SJSA1 (cell line): Measurements from ENCODE around the gene BTBD18. TPM values are rescaled to one million over a fixed set of nuclear protein-coding genes. Genes with fewer than 3 reads are reported as not detected.

ENCODE experiments used
- DNase-seq, 2 experiments: peaks; one replicate each; pipeline ENCODE4 v3.0.0-alpha.2; 2015 to 2020; ENCODE audit warnings: low spot score in 2 of 2, low read depth in 1 of 2
- H3K27ac ChIP-seq: fragments of 250-450 bp; sonication (Bioruptor Pico); 2 replicates; pipeline ENCODE4 v1.5.1; 2020; ENCODE audit warnings: mild to moderate bottlenecking, moderate library complexity
- H3K27me3 ChIP-seq: fragments of 250-450 bp; sonication (Bioruptor Pico); replicated peaks from 2 replicates; pipeline ENCODE4 v1.5.1; 2020; ENCODE audit warnings: mild to moderate bottlenecking, moderate library complexity
- H3K36me3 ChIP-seq: fragments of 250-450 bp; sonication (Bioruptor Pico); 2 replicates; pipeline ENCODE4 v1.5.1; 2020; ENCODE audit warnings: mild to moderate bottlenecking
- H3K4me1 ChIP-seq: fragments of 250-450 bp; sonication (Bioruptor Pico); replicated peaks from 2 replicates; pipeline ENCODE4 v1.6.1; 2021; ENCODE audit warnings: mild to moderate bottlenecking
- H3K4me3 ChIP-seq: fragments of 250-450 bp; sonication (Bioruptor Pico); 2 replicates; pipeline ENCODE4 v1.5.1; 2020; ENCODE audit warnings: mild to moderate bottlenecking
- H3K9me3 ChIP-seq: fragments of 250-450 bp; sonication (Bioruptor Pico); replicated peaks from 2 replicates; pipeline ENCODE4 v1.5.1; 2020; ENCODE audit warnings: mild to moderate bottlenecking
- total RNA-seq: library from RNA; depleted of rRNA; stranded (reverse); fragments of >200 nt; shearing (Covaris generic); gene quantifications from 2 replicates; pipeline ENCODE4 v1.2.3, GENCODE V29; 2014; rRNA removed

Gene BTBD18, protein sequence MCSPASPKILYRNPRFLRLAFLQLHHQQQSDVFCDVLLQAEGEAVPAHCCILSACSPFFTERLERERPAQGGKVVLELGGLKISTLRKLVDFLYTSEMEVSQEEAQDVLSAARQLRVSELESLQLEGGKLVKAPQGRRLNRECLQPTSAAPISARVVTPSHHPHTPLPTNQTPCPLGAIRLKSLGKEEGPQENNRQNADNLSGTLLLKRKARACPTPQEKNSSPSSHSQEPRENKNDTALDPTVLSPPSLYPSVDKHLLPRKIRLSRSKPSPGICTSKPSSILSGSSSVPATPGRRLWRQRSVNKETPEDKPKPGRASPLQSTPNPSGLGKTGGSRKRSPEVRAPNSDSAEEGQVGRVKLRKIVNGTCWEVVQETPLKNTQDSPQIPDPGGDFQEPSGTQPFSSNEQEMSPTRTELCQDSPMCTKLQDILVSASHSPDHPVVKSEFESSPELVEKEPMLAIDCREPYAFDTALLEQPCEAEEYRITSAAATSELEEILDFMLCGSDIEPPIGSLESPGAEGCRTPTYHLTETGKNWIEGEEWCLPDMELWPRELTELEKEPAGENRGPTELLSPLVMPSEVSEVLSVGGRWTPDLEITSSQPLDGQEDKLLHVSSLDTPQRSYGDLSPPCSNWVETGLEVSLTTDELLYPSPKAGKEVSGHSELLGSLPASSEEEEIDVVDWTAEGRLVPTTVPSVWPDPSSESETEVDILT
- total RNA-seq, result not detected in 2 replicates

DNA sequence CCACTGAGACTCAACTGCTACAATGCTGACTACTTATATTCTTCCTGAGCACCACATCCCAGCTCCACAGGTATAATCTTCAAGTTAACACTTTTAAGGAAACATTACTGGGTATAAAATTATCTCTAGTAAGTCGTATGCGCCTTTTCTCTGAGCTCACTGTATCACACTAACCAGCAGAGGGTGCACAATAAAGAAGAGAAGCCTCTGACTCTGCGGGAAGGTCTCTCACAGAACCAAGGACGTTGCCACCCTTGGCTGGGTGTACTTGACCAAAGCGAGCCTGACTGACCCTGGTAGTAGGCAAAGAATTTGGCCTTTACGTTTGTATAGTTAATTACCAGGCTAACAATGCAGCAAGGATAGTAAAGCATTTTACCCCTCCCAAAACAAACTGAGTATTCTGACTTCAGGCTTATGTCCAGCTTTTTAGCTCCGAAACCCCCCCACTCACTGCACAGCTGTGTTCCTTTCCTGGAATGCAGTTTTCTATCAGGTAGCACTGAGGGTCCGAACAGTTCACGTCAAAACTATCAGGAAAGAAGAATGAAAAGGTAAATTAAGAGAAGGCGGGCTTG lies at the start of gene BTBD18:
Gene BTBD18, minus strand, starts transcription at position 144 of the 578 bp plus-strand sequence. CDS start 631 bp downstream, outside the sequence.
- Histone ChIP-seq H3K4me1 (no peaks in the 10 kb centered on the region), H3K27me3 (no peaks in the 10 kb centered on the region), H3K9me3 (no peaks in the 10 kb centered on the region), H3K36me3 (peaks cover 3% of the 10 kb centered on the region; the same call in 1 of the 2 replicates), H3K27ac (no peak within 1 kb of the TSS), H3K4me3 (no peak within 1 kb of the TSS)
- peak in 1 of 2 experiments; percentile 36 for DNase-seq

DNA sequence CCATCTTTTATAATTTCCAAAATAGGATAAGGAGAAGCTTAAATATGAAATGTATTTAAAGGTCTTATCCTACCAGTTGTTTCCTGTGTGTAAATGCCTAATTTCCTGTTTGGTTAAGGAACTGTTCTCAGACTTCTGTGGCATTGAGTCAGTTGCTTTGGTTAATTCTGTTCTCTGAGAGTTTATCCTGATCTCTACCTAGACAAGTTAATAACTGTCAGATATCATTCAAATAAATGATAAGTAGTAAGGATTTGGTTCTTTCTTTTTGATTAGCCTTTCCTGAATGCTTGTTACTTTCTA lies 49.5 kb upstream of the BTBD18 start:
- Histone ChIP-seq H3K27me3 (no peaks in the 10 kb centered on the region), H3K27ac (no peak overlapping the region), H3K36me3 (peaks cover 76% of the 10 kb centered on the region), H3K4me3 (no peak overlapping the region), H3K9me3 (no peaks in the 10 kb centered on the region), H3K4me1 (peaks cover 4% of the 10 kb centered on the region)
- DNase-seq, result no peak

DNA sequence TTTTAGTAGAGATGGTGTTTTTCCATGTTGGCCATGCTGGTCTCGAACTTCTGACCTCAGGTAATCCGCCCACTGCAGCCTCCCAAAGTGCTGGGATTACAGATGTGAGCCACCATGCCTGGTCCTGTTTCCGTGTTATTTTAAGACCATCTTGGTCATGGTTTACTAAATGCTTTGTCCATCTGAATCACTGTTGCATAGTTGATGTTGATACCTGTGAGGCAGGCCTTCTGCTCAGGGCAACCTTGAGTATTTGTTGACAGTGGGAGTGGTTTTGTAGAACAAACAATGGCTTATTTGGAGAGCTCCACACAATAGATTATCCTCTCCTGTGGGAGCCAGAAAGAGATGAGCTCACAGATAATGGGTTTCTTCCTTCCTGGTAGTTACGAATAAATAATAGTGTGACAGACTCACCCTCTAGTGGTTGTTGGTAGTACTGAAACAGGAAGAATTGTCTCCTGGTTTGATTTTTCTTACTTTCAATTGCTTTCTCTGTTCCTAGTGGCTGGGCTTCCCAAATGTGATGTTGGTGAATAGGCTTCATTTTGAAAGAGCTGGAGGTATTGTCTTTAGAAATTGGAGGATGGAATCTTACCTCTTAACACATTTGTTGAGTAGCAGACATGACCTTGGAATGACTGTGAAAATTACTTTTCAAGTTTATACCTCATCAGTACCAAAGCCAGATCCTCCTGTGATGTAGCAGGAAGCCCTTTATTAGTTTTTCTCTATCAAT lies 49.0 kb upstream of the BTBD18 start:
- peaks cover 4% of the 10 kb centered on the region for H3K4me1 ChIP-seq
- H3K27ac ChIP-seq, result no peak overlapping the region
- H3K4me3 ChIP-seq, result no peak overlapping the region
- DNase-seq, result peak in 1 of 2 experiments; percentile 85
- H3K9me3 ChIP-seq, result no peaks in the 10 kb centered on the region
- H3K27me3 ChIP-seq, result no peaks in the 10 kb centered on the region
- H3K36me3 ChIP-seq, result peaks cover 76% of the 10 kb centered on the region

DNA sequence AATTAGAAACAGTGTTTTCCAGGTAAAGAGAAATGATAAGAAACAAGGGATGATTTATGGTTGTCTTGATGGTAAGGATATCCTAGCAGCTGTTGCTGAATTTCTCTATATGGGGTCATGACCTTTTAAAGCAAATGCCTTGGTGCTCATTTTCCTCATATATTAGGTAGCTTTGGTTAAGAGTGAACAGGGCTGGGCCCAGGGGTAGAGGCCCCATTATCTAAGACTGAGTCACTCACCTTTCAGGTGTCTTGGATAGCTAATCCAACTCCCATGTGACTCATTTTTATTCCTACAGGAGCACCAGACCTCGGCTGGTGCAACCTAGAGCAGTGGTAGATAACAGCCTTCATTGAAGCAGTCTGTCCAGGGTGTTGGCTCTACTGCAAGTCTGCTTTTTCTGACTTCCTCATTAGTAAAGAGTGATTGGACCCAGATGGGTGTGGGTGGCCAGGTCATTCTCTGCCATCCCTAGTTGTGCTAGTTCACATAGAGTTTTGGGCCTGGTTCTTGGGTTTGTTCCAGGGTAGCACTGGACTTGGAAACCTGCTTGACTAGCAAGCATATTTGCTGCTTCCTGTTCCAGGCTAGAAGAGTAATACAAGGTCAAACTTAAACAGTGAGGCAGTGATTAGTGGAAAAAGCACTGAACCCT lies 47.4 kb upstream of the BTBD18 start:
- no peaks in the 10 kb centered on the region for H3K9me3 ChIP-seq
- no peak overlapping the region for H3K4me3 ChIP-seq
- peaks cover 4% of the 10 kb centered on the region for H3K4me1 ChIP-seq
- no peak overlapping the region for H3K27ac ChIP-seq
- peaks cover 73% of the 10 kb centered on the region for H3K36me3 ChIP-seq
- no peaks in the 10 kb centered on the region for H3K27me3 ChIP-seq
- no peak for DNase-seq

DNA sequence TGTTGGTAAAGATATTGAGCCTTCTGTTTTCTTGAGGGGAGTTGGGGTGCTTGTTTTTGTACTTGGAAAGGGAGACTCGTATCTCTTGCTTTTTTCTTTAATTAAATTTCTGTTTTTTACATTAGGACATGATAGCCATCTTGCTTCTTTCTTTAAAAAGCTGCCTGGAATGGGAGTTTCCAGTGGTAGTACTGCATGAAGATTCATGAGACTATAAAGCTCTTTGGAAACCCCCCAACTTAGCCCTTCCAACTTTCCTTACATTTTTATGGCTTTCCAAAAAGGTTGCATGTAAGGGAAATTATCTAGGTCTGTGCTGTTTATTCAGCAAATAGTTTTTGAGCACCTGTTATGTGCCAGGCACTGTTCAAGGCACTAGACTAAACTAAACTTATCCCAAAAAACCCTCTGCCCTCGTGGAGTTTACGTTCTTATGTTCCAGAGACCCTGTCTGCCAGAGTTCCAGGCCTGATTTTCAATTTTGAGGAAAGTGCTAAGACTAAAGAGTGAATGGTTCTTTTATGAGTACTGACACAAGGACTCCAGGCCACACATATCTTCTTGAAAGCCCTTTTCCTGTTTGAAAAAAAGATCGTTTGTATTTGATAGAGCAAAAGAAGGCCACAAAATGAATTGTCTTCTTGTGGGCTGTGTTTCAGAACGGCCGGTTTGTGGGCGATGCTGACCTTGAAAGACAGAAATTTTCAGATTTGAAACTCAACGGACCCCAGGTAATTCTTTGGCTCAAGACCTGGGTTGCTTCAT lies 41.9 kb upstream of the BTBD18 start:
- H3K36me3 ChIP-seq, result peaks cover 69% of the 10 kb centered on the region
- DNase-seq, result no peak
- no peaks in the 10 kb centered on the region for H3K9me3 ChIP-seq
- no peak overlapping the region for H3K4me3 ChIP-seq
- no peak overlapping the region for H3K27ac ChIP-seq
- H3K27me3 ChIP-seq, result no peaks in the 10 kb centered on the region
- peaks cover 21% of the 10 kb centered on the region for H3K4me1 ChIP-seq

DNA sequence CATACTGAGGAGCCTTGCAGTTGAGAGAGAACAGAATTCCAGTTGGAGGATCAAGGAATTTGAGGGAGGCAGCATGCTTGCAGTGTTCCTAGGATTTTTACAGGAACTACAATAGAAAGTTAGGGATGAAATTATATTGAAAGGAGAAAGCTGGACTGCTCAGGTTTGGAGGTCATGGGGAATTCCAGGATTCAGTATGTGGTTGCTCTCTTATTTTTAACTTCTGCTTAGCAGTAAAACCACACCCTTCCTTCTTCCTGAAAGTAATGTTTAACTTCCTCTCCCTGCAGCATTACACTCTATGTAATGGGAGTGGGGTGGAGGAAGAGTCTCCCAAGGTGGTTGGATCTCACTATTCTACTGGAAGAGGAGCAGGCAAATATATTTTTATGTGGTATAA lies 41.3 kb upstream of the BTBD18 start:
- no peak for DNase-seq
- no peak overlapping the region for H3K27ac ChIP-seq
- H3K4me3 ChIP-seq, result no peak overlapping the region
- H3K9me3 ChIP-seq, result no peaks in the 10 kb centered on the region
- no peaks in the 10 kb centered on the region for H3K27me3 ChIP-seq
- H3K4me1 ChIP-seq, result peaks cover 21% of the 10 kb centered on the region
- peaks cover 67% of the 10 kb centered on the region for H3K36me3 ChIP-seq

DNA sequence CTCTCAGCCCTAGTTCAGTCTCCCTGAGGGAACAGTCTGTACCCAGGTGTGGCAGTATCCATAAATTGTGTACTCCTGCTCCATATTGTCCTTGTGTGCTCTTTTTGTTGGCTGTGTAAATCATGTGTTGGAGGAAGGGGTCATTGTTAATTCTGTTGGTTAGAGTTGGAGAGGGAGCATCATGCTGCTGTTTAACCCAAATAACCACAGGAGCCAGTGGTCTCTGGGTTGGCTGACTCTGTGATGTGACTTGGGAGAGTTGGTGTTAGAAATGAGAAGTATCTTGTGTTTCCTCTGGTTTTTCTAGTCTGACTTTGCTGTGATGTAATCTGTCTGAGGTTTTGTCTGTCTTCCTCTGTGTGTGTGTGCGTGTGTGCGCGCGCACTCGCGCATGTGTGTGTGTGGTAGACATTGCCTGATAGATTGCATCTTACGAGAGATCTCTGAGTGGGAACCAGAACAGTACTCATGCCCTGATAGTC lies 40.5 kb upstream of the BTBD18 start:
- H3K4me3 ChIP-seq, result no peak overlapping the region

DNA sequence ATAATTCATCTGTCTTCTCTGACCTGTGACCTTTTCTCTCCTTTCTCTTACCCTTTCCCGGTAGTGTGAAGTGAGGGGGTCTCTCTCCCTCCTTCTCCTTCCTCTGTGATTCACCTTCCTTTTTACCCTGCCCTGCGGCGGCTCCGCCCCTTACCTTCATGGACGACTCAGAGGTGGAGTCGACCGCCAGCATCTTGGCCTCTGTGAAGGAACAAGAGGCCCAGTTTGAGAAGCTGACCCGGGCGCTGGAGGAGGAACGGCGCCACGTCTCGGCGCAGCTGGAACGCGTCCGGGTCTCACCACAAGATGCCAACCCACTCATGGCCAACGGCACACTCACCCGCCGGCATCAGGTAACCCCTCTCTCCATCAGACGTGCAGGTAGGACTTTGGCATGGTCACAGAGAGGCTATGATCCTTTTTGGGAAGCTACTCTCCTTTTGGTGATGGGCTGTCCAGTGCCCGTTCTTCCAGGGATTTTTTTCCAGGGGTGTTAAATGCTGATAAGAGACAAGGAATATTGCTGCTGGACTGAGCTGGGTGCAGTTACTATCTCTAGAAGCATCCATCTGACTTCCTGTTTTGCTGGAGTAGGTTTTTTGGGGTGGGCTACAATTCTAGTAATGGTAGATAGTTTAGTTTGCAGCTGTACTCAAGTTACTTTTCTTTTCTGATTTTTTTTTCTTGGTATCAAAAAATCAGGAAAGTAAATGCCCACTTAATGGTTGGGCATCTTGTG lies 39.9 kb upstream of the BTBD18 start:
- DNase-seq, result no peak
- Histone ChIP-seq H3K9me3 (no peaks in the 10 kb centered on the region), H3K27me3 (no peaks in the 10 kb centered on the region), H3K36me3 (peaks cover 74% of the 10 kb centered on the region), H3K27ac (no peak overlapping the region), H3K4me3 (no peak overlapping the region), H3K4me1 (peaks cover 21% of the 10 kb centered on the region)

More for the DNA sequence above, 40.5 kb upstream of the BTBD18 start:
- no peaks in the 10 kb centered on the region for H3K27me3 ChIP-seq
- H3K4me1 ChIP-seq, result peaks cover 21% of the 10 kb centered on the region
- peaks cover 72% of the 10 kb centered on the region for H3K36me3 ChIP-seq
- DNase-seq, result no peak
- no peaks in the 10 kb centered on the region for H3K9me3 ChIP-seq
- no peak overlapping the region for H3K27ac ChIP-seq

DNA sequence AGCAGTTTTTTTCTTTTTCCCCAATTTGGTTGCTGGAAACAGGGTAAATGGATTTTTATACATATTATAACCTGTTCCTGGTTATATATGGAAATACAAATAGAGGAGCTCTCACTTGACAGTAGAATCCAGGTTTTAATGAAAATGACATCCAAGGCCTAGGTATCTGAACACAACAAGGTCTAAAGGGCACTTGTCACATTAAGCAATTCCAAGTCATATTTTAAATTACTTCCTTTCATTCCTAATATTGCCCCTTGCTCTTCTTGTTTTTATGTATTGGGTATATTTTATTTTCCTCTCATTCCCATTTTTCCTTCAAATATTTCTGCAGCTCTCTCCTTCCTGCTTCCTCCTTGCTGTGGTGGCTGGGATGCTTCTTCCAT lies 37.1 kb upstream of the BTBD18 start:
- Histone ChIP-seq H3K4me3 (no peak overlapping the region), H3K9me3 (no peaks in the 10 kb centered on the region), H3K36me3 (peaks cover 53% of the 10 kb centered on the region), H3K27me3 (no peaks in the 10 kb centered on the region), H3K4me1 (peaks cover 21% of the 10 kb centered on the region), H3K27ac (no peak overlapping the region)
- no peak for DNase-seq

DNA sequence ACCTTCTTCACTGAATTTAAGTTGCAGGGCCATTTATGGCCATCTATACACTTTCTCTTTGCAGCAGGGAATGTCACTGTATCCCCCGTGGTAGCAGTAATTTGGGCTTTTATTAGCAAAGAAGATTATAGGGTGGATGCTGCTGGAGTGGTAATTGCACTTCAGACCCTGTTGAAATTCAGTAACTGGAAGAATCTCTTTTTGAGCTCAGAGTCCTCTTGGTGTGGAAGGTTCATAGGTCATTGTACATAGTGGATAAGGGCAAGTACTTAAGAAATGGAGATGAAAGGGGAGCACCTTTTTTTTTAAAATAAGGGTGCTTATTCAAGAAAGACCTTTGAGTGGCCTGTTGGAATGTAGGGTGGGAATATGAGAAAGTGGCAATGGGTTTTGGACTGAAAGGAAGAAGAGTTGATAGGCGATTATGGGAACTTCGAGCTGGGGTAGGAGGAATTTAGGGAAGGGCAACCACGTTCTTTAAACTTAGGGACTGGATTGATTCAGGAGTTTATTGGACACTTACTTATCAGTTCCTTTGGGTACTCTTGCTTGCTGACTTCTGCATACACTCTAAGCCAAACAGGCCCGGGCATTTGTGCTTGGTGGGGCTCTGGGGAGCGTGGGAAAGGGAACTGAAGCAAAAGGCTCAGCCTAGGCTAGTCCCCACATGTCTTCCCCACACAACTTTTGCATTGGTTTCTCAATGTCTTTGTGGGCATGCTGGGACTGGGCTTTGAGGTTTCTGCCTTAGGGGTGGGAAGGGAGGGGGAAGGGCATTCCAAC lies 36.5 kb upstream of the BTBD18 start:
- H3K9me3 ChIP-seq, result no peaks in the 10 kb centered on the region
- no peaks in the 10 kb centered on the region for H3K27me3 ChIP-seq
- no peak for DNase-seq
- H3K4me1 ChIP-seq, result peaks cover 18% of the 10 kb centered on the region
- H3K4me3 ChIP-seq, result no peak overlapping the region
- H3K27ac ChIP-seq, result no peak overlapping the region
- H3K36me3 ChIP-seq, result peaks cover 47% of the 10 kb centered on the region

DNA sequence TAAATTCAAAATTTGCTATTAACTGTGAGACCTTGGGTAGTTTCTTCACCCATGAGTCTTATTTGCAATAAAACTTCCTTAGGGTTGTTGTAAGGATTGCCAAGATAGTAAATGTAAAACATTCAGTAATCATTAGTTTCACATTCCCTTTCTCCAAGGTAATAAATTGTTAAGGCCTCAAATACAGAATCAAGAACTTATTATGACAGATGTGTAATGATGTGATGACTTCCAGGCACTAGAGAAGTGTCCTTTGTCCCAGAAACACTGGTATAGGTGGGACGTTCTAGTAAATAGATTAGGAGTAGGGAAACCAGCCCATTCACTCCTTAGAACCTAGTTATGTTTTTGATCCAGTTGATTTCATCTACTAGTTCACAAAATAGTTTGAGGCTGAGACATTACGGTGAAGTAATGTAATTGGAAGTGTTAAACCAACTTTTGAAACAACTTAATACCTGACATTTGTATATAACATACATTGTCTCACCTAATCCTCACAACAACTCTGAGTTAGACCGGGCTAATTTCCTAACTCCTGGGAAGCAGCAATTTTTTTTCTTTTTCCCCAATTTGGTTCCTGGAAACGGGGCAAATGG lies 35.5 kb upstream of the BTBD18 start:
- Histone ChIP-seq H3K36me3 (peaks cover 49% of the 10 kb centered on the region), H3K4me1 (peaks cover 10% of the 10 kb centered on the region), H3K27ac (no peak overlapping the region), H3K27me3 (no peaks in the 10 kb centered on the region), H3K9me3 (no peaks in the 10 kb centered on the region), H3K4me3 (no peak overlapping the region)
- DNase-seq, result no peak
